A673 (cell line): Measurements from ENCODE around the gene BICD1. TPM values are rescaled to one million over a fixed set of nuclear protein-coding genes. Genes with fewer than 3 reads are reported as not detected.

ENCODE experiments used
- BruUV-seq: library from RNA; stranded (reverse); fragments of 400-500 nt; replicated peaks from 2 replicates; lab custom pipeline; 2021; lab: Mats Ljungman, UMichigan
- CTCF ChIA-PET: fragments of 300-600 bp; sonication (Branson Sonifier 250); formaldehyde crosslinking; loops from one replicate; lab custom pipeline; 2022; ENCODE audit warnings: antibody characterized with exemption; lab: Charles Lee
- POLR2A ChIA-PET: fragments of 300-600 bp; sonication (Branson Sonifier 250); formaldehyde crosslinking; loops from one replicate; lab custom pipeline; 2022; ENCODE audit warnings: antibody characterized with exemption; ENCODE audit not compliant: low non-redundant PET; lab: Charles Lee
- DNase-seq: peaks from one replicate; pipeline ENCODE4 v3.0.0-alpha.2; 2015; ENCODE audit warnings: low spot score
- H3K27ac ChIP-seq: fragments of 200-600 bp; sonication (generic); 2 replicates; pipeline ENCODE4 v1.5.1; 2016; ENCODE audit warnings: mixed run types, low read depth, mild to moderate bottlenecking, mixed read lengths, antibody characterized with exemption, low read length; ENCODE audit not compliant: poor library complexity, severe bottlenecking
- H3K27me3 ChIP-seq: fragments of 200-600 bp; sonication (generic); replicated peaks from 2 replicates; pipeline ENCODE4 v1.6.1; 2017; ENCODE audit warnings: mixed run types, low read depth, mild to moderate bottlenecking, mixed read lengths, antibody characterized with exemption, low read length; ENCODE audit not compliant: insufficient read depth, poor library complexity
- H3K36me3 ChIP-seq: fragments of 200-600 bp; sonication (generic); 2 replicates; pipeline ENCODE4 v1.6.1; 2016; ENCODE audit warnings: mixed run types, mild to moderate bottlenecking, mixed read lengths, antibody characterized with exemption, low read length; ENCODE audit not compliant: insufficient read depth, poor library complexity, severe bottlenecking
- H3K4me1 ChIP-seq: fragments of 200-600 bp; sonication (generic); 2 replicates; pipeline ENCODE4 v1.6.1; 2017; ENCODE audit warnings: mixed run types, mild to moderate bottlenecking, mixed read lengths, antibody characterized with exemption, low read length; ENCODE audit not compliant: insufficient read depth, poor library complexity, severe bottlenecking
- H3K4me3 ChIP-seq: fragments of 200-600 bp; sonication (generic); 2 replicates; pipeline ENCODE4 v1.5.1; 2016; ENCODE audit warnings: low read depth, mixed run types, mild to moderate bottlenecking, mixed read lengths, low read length; ENCODE audit not compliant: poor library complexity, severe bottlenecking
- H3K9me3 ChIP-seq: fragments of 200-600 bp; sonication (generic); 2 replicates; pipeline ENCODE4 v1.6.1; 2016; ENCODE audit warnings: mixed run types, low read depth, mild to moderate bottlenecking, mixed read lengths, antibody characterized with exemption, low read length; ENCODE audit not compliant: poor library complexity, severe bottlenecking
- CTCF ChIP-seq: fragments of 300-800, 200-600 bp; sonication (generic); conservative IDR thresholded peaks from 2 replicates; pipeline ENCODE4 v1.5.1; 2017; ENCODE audit warnings: low read depth, mild to moderate bottlenecking, antibody characterized with exemption, low read length, moderate library complexity, mixed read lengths
- EZH2 ChIP-seq: fragments of 200-600 bp; sonication (generic); IDR thresholded peaks from 2 replicates; pipeline ENCODE4 v1.6.1; 2017; ENCODE audit warnings: borderline replicate concordance, low read depth, mild to moderate bottlenecking, mixed read lengths, antibody characterized with exemption, low read length; ENCODE audit not compliant: poor library complexity, severe bottlenecking
- intact Hi-C: fragments of 100-400 bp; cut with micrococcal nuclease; formaldehyde crosslinking; loops from one replicate; pipeline ENCODE4 v1.10.0; 2022; ENCODE audit not compliant: unreplicated experiment
- total RNA-seq: library from RNA; stranded (reverse); gene quantifications from 2 replicates; pipeline ENCODE4 v1.2.3, GENCODE V29; 2021

The BICD1 gene
- total RNA-seq, 1 experiment from 2014 or later, result 50.2 TPM

- ChIA-PET POLR2A (no interaction called here), CTCF (interaction anchor here (0.6 kb wide), 1 partner anchor 410 kb away, joined by 3 read pairs; no protein-coding TSS in a partner anchor)
- H3K4me1 ChIP-seq, result peaks cover 7% of the 10 kb centered on the region
- H3K36me3 ChIP-seq, result no peaks in the 10 kb centered on the region
- no peaks in the 10 kb centered on the region for H3K27me3 ChIP-seq
- H3K27ac ChIP-seq, result no peak overlapping the region
- no peak for TF ChIP-seq CTCF
- TF ChIP-seq EZH2, result no peak
- H3K4me3 ChIP-seq, result no peak overlapping the region
- DNase-seq, result no peak
- no TSS peak for BruUV-seq
- intact Hi-C loops, result loop anchor here (1.0 to 10.0 kb wide), 2 partner anchors 241 to 611 kb away; partner anchors contain the start of gene DNM1L
- H3K9me3 ChIP-seq, result no peaks in the 10 kb centered on the region
Observed at GRCh38 chr12:32063796-32064195, 42.9 kb upstream of the BICD1 start.

- Histone ChIP-seq H3K9me3 (no peaks in the 10 kb centered on the region), H3K27me3 (no peaks in the 10 kb centered on the region), H3K27ac (no peak overlapping the region), H3K4me3 (no peak overlapping the region), H3K36me3 (no peaks in the 10 kb centered on the region), H3K4me1 (peaks cover 19% of the 10 kb centered on the region)
- CTCF ChIA-PET, result no interaction called here
- no peak for DNase-seq
- TF ChIP-seq CTCF (no peak), EZH2 (no peak)
- intact Hi-C loops, result loop anchor here (10.0 kb wide), 1 partner anchor 609 kb away; the partner anchor contains the start of gene DNM1L
- POLR2A ChIA-PET, result no interaction called here
- BruUV-seq, result no TSS peak
Observed at GRCh38 chr12:32066206-32066605, 40.4 kb upstream of the BICD1 start.

GRCh38 chr12:32069071-32069470 lies 37.6 kb upstream of the BICD1 start:
- no peak for TF ChIP-seq CTCF
- TF ChIP-seq EZH2, result no peak
- Histone ChIP-seq H3K27ac (peak overlapping the region; percentile 61), H3K27me3 (no peaks in the 10 kb centered on the region), H3K9me3 (no peaks in the 10 kb centered on the region), H3K4me3 (no peak overlapping the region), H3K4me1 (peaks cover 19% of the 10 kb centered on the region), H3K36me3 (no peaks in the 10 kb centered on the region)
- no TSS peak for BruUV-seq
- CTCF ChIA-PET, result interaction anchor here (0.6 kb wide), 1 partner anchor 1217 kb away, joined by 4 read pairs; no protein-coding TSS in a partner anchor
- POLR2A ChIA-PET, result no interaction called here
- intact Hi-C loops, result loop anchor here (10.0 kb wide), 1 partner anchor 606 kb away; the partner anchor contains the start of gene DNM1L
- DNase-seq, result peak; percentile 90
